ENCODE measurements around the gene SSPN. TPM values are rescaled to one million over a fixed set of nuclear protein-coding genes. Genes with fewer than 3 reads are reported as not detected.

SSPN gene
- total RNA-seq, 1 experiment from 2014 or later = 1.8 TPM

DNA sequence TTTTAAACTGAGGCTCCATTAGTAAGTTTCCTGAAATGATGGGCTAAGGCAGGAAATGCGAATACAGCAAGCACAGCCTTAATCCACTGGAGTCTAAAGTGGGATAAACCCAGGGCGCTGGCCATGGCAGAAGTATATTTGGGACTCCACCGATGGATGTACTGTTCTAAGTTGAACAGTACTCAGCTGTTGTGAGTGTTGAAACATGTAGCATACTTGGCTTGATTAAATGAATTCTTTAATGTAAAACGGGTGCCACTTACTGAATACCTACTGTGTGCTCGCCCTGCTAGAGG, 996 bp downstream of the SSPN start:
- Mint-ChIP-seq H3K9me3 (no peaks in the 10 kb centered on the region), H3K27ac (no peak overlapping the region), H3K27me3 (ENCODE audit: low read depth) (peaks cover 38% of the 10 kb centered on the region), H3K4me1 (peaks cover 14% of the 10 kb centered on the region), H3K4me3 (peak overlapping the region; percentile 86), H3K36me3 (no peaks in the 10 kb centered on the region)
- ATAC-seq (no peak), DNase-seq (ENCODE audit: low spot score) (no peak)
- CTCF ChIA-PET = interaction anchor here (1.7 kb wide), 1 partner anchor 9 kb away, joined by 7 read pairs; no protein-coding TSS in a partner anchor
- POLR2A ChIA-PET = no interaction called here
- TF ChIP-seq ZNF396 (CRISPR knock-in tag; IDR thresholded peaks at IDR 0.05; ENCODE audit: borderline replicate concordance) (no peak), FOXP1 (CRISPR knock-in tag; IDR thresholded peaks at IDR 0.05; ENCODE audit: borderline replicate concordance) (no peak), ATF1 (CRISPR knock-in tag; IDR thresholded peaks at IDR 0.05) (no peak)

DNA sequence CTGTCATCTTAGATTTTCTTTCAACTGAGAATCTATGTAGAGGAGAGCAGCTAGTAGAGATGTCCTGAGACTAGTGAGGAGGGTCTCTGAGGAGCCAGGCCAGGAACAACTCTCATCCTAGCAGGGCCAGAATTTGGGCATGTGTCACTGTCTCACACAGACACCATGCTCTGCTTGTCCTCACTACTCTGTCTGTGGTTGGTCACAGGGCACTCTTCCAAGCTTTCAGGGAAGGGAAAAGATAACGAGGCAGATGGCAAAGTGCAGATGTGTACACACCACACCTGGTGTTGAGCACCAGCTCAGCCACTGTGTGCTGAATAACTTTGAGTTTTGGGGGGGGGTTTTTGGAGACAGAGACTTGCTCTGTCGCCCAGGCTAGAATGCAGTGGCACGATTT, 2.5 kb downstream of the SSPN start:
- ATAC-seq (no peak), DNase-seq (ENCODE audit: low spot score) (no peak)
- Mint-ChIP-seq H3K4me1 (peaks cover 14% of the 10 kb centered on the region), H3K27me3 (ENCODE audit: low read depth) (peaks cover 38% of the 10 kb centered on the region), H3K36me3 (no peaks in the 10 kb centered on the region), H3K9me3 (no peaks in the 10 kb centered on the region), H3K4me3 (no peak overlapping the region), H3K27ac (no peak overlapping the region)
- TF ChIP-seq NR2C2 (CRISPR knock-in tag; IDR thresholded peaks at IDR 0.05) = no peak
- no peak for TF ChIP-seq ZNF263 (CRISPR knock-in tag; IDR thresholded peaks at IDR 0.05; ENCODE audit: low read depth)
- no peak for TF ChIP-seq FOXP1 (CRISPR knock-in tag; IDR thresholded peaks at IDR 0.05; ENCODE audit: borderline replicate concordance)
- TF ChIP-seq RELA (CRISPR knock-in tag; IDR thresholded peaks at IDR 0.05; ENCODE audit: borderline replicate concordance) = no peak
- TF ChIP-seq TEAD1 (CRISPR knock-in tag; IDR thresholded peaks at IDR 0.05) = no peak
- TF ChIP-seq, protein P1, sequence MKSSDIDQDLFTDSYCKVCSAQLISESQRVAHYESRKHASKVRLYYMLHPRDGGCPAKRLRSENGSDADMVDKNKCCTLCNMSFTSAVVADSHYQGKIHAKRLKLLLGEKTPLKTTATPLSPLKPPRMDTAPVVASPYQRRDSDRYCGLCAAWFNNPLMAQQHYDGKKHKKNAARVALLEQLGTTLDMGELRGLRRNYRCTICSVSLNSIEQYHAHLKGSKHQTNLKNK (CRISPR knock-in tag; IDR thresholded peaks at IDR 0.05) = no peak
- no peak for TF ChIP-seq ZNF396 (CRISPR knock-in tag; IDR thresholded peaks at IDR 0.05; ENCODE audit: borderline replicate concordance)
- TF ChIP-seq, protein P2, sequence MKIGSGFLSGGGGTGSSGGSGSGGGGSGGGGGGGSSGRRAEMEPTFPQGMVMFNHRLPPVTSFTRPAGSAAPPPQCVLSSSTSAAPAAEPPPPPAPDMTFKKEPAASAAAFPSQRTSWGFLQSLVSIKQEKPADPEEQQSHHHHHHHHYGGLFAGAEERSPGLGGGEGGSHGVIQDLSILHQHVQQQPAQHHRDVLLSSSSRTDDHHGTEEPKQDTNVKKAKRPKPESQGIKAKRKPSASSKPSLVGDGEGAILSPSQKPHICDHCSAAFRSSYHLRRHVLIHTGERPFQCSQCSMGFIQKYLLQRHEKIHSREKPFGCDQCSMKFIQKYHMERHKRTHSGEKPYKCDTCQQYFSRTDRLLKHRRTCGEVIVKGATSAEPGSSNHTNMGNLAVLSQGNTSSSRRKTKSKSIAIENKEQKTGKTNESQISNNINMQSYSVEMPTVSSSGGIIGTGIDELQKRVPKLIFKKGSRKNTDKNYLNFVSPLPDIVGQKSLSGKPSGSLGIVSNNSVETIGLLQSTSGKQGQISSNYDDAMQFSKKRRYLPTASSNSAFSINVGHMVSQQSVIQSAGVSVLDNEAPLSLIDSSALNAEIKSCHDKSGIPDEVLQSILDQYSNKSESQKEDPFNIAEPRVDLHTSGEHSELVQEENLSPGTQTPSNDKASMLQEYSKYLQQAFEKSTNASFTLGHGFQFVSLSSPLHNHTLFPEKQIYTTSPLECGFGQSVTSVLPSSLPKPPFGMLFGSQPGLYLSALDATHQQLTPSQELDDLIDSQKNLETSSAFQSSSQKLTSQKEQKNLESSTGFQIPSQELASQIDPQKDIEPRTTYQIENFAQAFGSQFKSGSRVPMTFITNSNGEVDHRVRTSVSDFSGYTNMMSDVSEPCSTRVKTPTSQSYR (CRISPR knock-in tag; IDR thresholded peaks at IDR 0.05) = no peak
- TF ChIP-seq FOXJ3 (CRISPR knock-in tag; IDR thresholded peaks at IDR 0.05; ENCODE audit: borderline replicate concordance) = no peak
- TF ChIP-seq, protein P3, sequence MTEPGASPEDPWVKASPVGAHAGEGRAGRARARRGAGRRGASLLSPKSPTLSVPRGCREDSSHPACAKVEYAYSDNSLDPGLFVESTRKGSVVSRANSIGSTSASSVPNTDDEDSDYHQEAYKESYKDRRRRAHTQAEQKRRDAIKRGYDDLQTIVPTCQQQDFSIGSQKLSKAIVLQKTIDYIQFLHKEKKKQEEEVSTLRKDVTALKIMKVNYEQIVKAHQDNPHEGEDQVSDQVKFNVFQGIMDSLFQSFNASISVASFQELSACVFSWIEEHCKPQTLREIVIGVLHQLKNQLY (CRISPR knock-in tag; IDR thresholded peaks at IDR 0.05) = no peak
- TF ChIP-seq, protein P4, sequence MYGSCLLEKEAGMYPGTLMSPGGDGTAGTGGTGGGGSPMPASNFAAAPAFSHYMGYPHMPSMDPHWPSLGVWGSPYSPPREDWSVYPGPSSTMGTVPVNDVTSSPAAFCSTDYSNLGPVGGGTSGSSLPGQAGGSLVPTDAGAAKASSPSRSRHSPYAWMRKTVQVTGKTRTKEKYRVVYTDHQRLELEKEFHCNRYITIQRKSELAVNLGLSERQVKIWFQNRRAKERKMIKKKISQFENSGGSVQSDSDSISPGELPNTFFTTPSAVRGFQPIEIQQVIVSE (CRISPR knock-in tag; IDR thresholded peaks at IDR 0.05; ENCODE audit: borderline replicate concordance) = no peak
- no peak for TF ChIP-seq ZNF416 (CRISPR knock-in tag; IDR thresholded peaks at IDR 0.05)
- TF ChIP-seq, protein P5, sequence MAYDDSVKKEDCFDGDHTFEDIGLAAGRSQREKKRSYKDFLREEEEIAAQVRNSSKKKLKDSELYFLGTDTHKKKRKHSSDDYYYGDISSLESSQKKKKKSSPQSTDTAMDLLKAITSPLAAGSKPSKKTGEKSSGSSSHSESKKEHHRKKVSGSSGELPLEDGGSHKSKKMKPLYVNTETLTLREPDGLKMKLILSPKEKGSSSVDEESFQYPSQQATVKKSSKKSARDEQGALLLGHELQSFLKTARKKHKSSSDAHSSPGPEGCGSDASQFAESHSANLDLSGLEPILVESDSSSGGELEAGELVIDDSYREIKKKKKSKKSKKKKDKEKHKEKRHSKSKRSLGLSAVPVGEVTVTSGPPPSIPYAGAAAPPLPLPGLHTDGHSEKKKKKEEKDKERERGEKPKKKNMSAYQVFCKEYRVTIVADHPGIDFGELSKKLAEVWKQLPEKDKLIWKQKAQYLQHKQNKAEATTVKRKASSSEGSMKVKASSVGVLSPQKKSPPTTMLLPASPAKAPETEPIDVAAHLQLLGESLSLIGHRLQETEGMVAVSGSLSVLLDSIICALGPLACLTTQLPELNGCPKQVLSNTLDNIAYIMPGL (CRISPR knock-in tag; IDR thresholded peaks at IDR 0.05) = no peak
- TF ChIP-seq, protein P6, sequence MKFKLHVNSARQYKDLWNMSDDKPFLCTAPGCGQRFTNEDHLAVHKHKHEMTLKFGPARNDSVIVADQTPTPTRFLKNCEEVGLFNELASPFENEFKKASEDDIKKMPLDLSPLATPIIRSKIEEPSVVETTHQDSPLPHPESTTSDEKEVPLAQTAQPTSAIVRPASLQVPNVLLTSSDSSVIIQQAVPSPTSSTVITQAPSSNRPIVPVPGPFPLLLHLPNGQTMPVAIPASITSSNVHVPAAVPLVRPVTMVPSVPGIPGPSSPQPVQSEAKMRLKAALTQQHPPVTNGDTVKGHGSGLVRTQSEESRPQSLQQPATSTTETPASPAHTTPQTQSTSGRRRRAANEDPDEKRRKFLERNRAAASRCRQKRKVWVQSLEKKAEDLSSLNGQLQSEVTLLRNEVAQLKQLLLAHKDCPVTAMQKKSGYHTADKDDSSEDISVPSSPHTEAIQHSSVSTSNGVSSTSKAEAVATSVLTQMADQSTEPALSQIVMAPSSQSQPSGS (CRISPR knock-in tag; IDR thresholded peaks at IDR 0.05; ENCODE audit: borderline replicate concordance, low read depth) = no peak
- TF ChIP-seq CREM (CRISPR knock-in tag; IDR thresholded peaks at IDR 0.05) = no peak
- no peak for TF ChIP-seq ESRRA (CRISPR knock-in tag; IDR thresholded peaks at IDR 0.05; ENCODE audit: borderline replicate concordance)
- CTCF ChIA-PET = no interaction called here
- POLR2A ChIA-PET = interaction anchor here (0.6 kb wide), 1 partner anchor 117 kb away, joined by 3 read pairs; no protein-coding TSS in a partner anchor
